Ovary (tissue), 3 donors: ENCODE results near the gene CCL15.

Experiments used
- CTCF ChIP-seq, 3 donors: fragments of 450-650 bp in 2 of 3; fragments of 200-600 bp in 1 of 3; IDR thresholded peaks; one replicate each; pipeline versions ENCODE4 v1.5.1 to v1.8.0; 2016 to 2022; ENCODE audit warnings: antibody characterized with exemption in 3 of 3, mild to moderate bottlenecking in 1 of 3
- POLR2A ChIP-seq: fragments of 450-650 bp; IDR thresholded peaks from one replicate; pipeline ENCODE4 v1.6.1; 2017; ENCODE audit warnings: antibody characterized with exemption, mild to moderate bottlenecking, moderate library complexity
- donor health status: DM: no; HTN: no; CAD: no.

GRCh38 chr17:36001862-36002603, 680 bp upstream of the CCL15 start:
- no peak for TF ChIP-seq CTCF (IDR thresholded peaks at IDR 0.05)
- no peak for TF ChIP-seq POLR2A
